GM23338 (cell line): ENCODE data around the gene SUSD4. TPM values are rescaled to one million over a fixed set of nuclear protein-coding genes. Genes with fewer than 3 reads are reported as not detected.

Experiments used
- ATAC-seq: fragments of 200-7000 bp; cut with Tn5 transposase; 3 replicates; pipeline ENCODE4 v1.9.1; 2020
- DNase-seq: peaks from one replicate; pipeline ENCODE4 v3.0.0-alpha.2; 2015; ENCODE audit warnings: low spot score
- H2AFZ ChIP-seq: fragments of 200-600 bp; sonication (generic); 2 replicates; pipeline ENCODE4 v1.8.0; 2016; ENCODE audit warnings: antibody characterized with exemption, mild to moderate bottlenecking, moderate library complexity
- H3F3A ChIP-seq: fragments of 200-600 bp; sonication (generic); replicated peaks from 2 replicates; pipeline ENCODE4 v1.8.0; 2017; ENCODE audit warnings: antibody characterized with exemption, mixed run types, low read depth
- H3K27ac ChIP-seq: fragments of 200-600 bp; sonication (generic); 2 replicates; pipeline ENCODE4 v1.6.1; 2016; ENCODE audit warnings: low read depth
- H3K27me3 ChIP-seq: fragments of 200-600 bp; sonication (generic); 2 replicates; pipeline ENCODE4 v1.8.0; 2016; ENCODE audit warnings: mild to moderate bottlenecking, mixed run types, moderate library complexity; ENCODE audit not compliant: insufficient read depth
- H3K36me3 ChIP-seq: fragments of 200-600 bp; sonication (generic); 2 replicates; pipeline ENCODE4 v1.8.0; 2016; ENCODE audit warnings: mild to moderate bottlenecking; ENCODE audit not compliant: insufficient read depth
- H3K4me1 ChIP-seq: fragments of 200-600 bp; sonication (generic); 2 replicates; pipeline ENCODE4 v1.8.0; 2016; ENCODE audit warnings: mild to moderate bottlenecking, moderate library complexity; ENCODE audit not compliant: insufficient read depth
- H3K4me2 ChIP-seq: fragments of 200-600 bp; sonication (generic); 2 replicates; pipeline ENCODE4 v1.7.1; 2017; ENCODE audit warnings: mixed run types
- H3K4me3 ChIP-seq: fragments of 200-600 bp; sonication (generic); 2 replicates; pipeline ENCODE4 v1.6.1; 2016; ENCODE audit warnings: mixed run types
- H3K79me2 ChIP-seq: fragments of 200-600 bp; sonication (generic); replicated peaks from 2 replicates; pipeline ENCODE4 v1.8.0; 2017; ENCODE audit warnings: mild to moderate bottlenecking; ENCODE audit not compliant: insufficient read depth
- H3K9me2 ChIP-seq: fragments of 200-600 bp; sonication (generic); 2 replicates; pipeline ENCODE4 v1.8.0; 2017; ENCODE audit not compliant: insufficient read depth
- H4K20me1 ChIP-seq: fragments of 200-600 bp; sonication (generic); replicated peaks from 2 replicates; pipeline ENCODE4 v1.8.0; 2017; ENCODE audit warnings: mild to moderate bottlenecking; ENCODE audit not compliant: insufficient read depth
- H3K27ac Mint-ChIP-seq: 2 replicates; pipeline ENCODE4 v1.8.0; 2020; ENCODE audit warnings: inconsistent platforms, mild to moderate bottlenecking, moderate library complexity, mixed read lengths
- H3K27me3 Mint-ChIP-seq: 3 replicates; pipeline ENCODE4 v1.8.0; 2022; ENCODE audit warnings: low read depth, mild to moderate bottlenecking, moderate library complexity, mixed read lengths, inconsistent platforms; ENCODE audit not compliant: insufficient read depth, poor library complexity
- H3K36me3 Mint-ChIP-seq: 3 replicates; pipeline ENCODE4 v1.8.0; 2021; ENCODE audit warnings: low read depth, mild to moderate bottlenecking, inconsistent platforms, moderate library complexity, mixed read lengths
- H3K4me1 Mint-ChIP-seq: 3 replicates; pipeline ENCODE4 v1.8.0; 2020; ENCODE audit warnings: mild to moderate bottlenecking, inconsistent platforms, mixed read lengths
- H3K4me3 Mint-ChIP-seq: 3 replicates; pipeline ENCODE4 v1.8.0; 2021; ENCODE audit warnings: moderate library complexity, mild to moderate bottlenecking, inconsistent platforms, mixed read lengths
- H3K9me3 Mint-ChIP-seq: 3 replicates; pipeline ENCODE4 v1.8.0; 2020; ENCODE audit warnings: moderate library complexity, mild to moderate bottlenecking, inconsistent platforms, mixed read lengths
- CREB1 ChIP-seq: fragments of 250-450 bp; sonication (Bioruptor Pico); IDR thresholded peaks from 2 replicates; pipeline ENCODE4 v1.5.0; 2020; ENCODE audit warnings: low read depth, mild to moderate bottlenecking, moderate library complexity
- EZH2 ChIP-seq: fragments of 200-600 bp; sonication (generic); IDR thresholded peaks from one replicate; pipeline ENCODE4 v1.8.0; 2017; ENCODE audit warnings: antibody characterized with exemption, mild to moderate bottlenecking, low read depth; ENCODE audit not compliant: unreplicated experiment
- EZH2phosphoT487 ChIP-seq: fragments of 200-600 bp; sonication (generic); IDR thresholded peaks from one replicate; pipeline ENCODE4 v1.8.1; 2018; ENCODE audit warnings: antibody characterized with exemption; ENCODE audit not compliant: unreplicated experiment
- JUNB ChIP-seq: IDR thresholded peaks from one replicate; pipeline ENCODE4 v1.6.1; 2016; ENCODE audit warnings: antibody characterized with exemption; ENCODE audit not compliant: unreplicated experiment
- NANOG ChIP-seq: IDR thresholded peaks from 2 replicates; pipeline ENCODE4 v1.6.1; 2016; ENCODE audit warnings: antibody characterized with exemption, borderline replicate concordance
- POLR2AphosphoS5 ChIP-seq: IDR thresholded peaks from 2 replicates; pipeline ENCODE4 v1.6.1; 2016; ENCODE audit warnings: antibody characterized with exemption, low read depth
- STAT1 ChIP-seq: IDR thresholded peaks from one replicate; pipeline ENCODE4 v1.6.1; 2016; ENCODE audit warnings: antibody characterized with exemption; ENCODE audit not compliant: unreplicated experiment
- ZNF114 ChIP-seq: fragments of 250-450 bp; sonication (Bioruptor Pico); IDR thresholded peaks from 2 replicates; pipeline ENCODE4 v1.5.0; 2020; ENCODE audit warnings: mild to moderate bottlenecking, moderate library complexity
- ZNF331 ChIP-seq: fragments of 250-450 bp; sonication (Bioruptor Pico); IDR thresholded peaks from 2 replicates; pipeline ENCODE4 v1.5.0; 2020; ENCODE audit warnings: low read depth, mild to moderate bottlenecking, moderate library complexity
- polyA plus RNA-seq: library from polyadenylated mRNA; unstranded; fragments of >200 nt; fragmentation: Nextera tagmentation; extraction: Ambion mirVana; gene quantifications from 2 replicates; pipeline ENCODE4 v1.2.1, GENCODE V29; 2016
- total RNA-seq: library from RNA; depleted of rRNA; stranded (reverse); fragments of >200 nt; shearing (Covaris generic); gene quantifications from 2 replicates; pipeline ENCODE4 v1.2.3, GENCODE V29; 2014
- TF ChIP-seq, protein P1 (sequence below): IDR thresholded peaks from 2 replicates; pipeline ENCODE4 v1.6.1; 2016; ENCODE audit warnings: antibody characterized with exemption
- TF ChIP-seq, protein P2 (sequence below), 2 experiments: fragments of 200-600 bp in 1 of 2; sonication (generic) in 1 of 2; conservative IDR thresholded peaks; 2 replicates each; pipeline versions ENCODE4 v1.5.1 to v1.6.1; 2016 to 2017; ENCODE audit warnings: antibody characterized with exemption in 2 of 2, low read depth in 2 of 2, mild to moderate bottlenecking in 2 of 2, moderate library complexity in 1 of 2
- TF ChIP-seq, protein P3 (sequence below): IDR thresholded peaks from one replicate; pipeline ENCODE4 v1.6.1; 2018; ENCODE audit warnings: antibody characterized with exemption; ENCODE audit not compliant: unreplicated experiment
- TF ChIP-seq, protein P4 (sequence below): fragments of 250-450 bp; sonication (Bioruptor Pico); IDR thresholded peaks from 2 replicates; pipeline ENCODE4 v1.5.0; 2020; ENCODE audit warnings: mild to moderate bottlenecking, moderate library complexity

Gene SUSD4
- total and polyA plus RNA-seq, 2 experiments from 2014 or later, result 2.3 to 3.6 TPM

DNA sequence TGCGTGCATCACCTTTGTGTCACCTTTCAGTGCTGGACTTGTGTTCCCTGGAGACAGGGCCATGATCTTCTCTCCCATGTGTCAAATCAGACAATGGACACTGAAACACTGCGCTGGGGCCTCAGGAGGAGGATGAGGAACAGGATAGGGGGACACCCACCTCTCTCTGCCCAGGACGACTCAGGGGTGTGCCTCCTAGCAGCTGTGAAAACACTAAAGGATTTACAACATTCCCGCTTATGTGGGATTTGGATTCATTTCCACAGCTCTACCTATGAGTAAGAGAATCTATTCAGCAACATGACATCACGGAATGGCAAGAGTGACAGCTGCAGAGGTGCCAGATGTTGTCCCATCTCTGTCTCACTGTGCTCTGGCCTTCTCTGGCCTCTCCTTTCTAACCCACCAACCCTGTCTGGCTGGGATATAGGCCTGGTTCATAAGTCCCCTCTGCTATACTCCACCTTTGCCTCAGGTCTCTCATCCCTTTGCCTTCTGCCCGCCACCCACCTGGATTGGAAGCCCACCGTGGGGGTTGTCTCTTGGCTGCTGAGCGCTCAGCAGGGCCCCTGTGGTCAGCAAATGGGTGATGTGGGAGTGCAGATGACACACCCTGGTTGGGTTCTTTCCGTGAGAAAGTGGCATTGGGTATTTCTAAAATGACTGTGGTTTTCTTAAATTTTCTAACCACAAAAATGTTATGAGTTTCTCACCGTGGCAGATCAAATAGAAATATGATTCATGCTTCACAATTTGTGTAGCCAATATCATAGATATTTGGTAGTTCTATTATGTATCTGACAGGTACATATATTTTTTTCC is 173.9 kb downstream of the SUSD4 start:
- Histone ChIP-seq H3K4me1 (no peaks in the 10 kb centered on the region), H4K20me1 (no peaks in the 10 kb centered on the region), H3F3A (no peaks in the 10 kb centered on the region), H2AFZ (no peak overlapping the region), H3K27me3 (no peaks in the 10 kb centered on the region), H3K9me2 (no peaks in the 10 kb centered on the region), H3K79me2 (no peaks in the 10 kb centered on the region), H3K36me3 (no peaks in the 10 kb centered on the region), H3K4me3 (no peak overlapping the region), H3K27ac (no peak overlapping the region), H3K4me2 (no peak overlapping the region)
- no peaks in the 10 kb centered on the region; the same call in 2 of the 3 replicates for H3K4me1 Mint-ChIP-seq
- H3K27me3 Mint-ChIP-seq, result peaks cover 2% of the 10 kb centered on the region
- ATAC-seq, result no peak
- DNase-seq, result no peak
- H3K4me3 Mint-ChIP-seq, result no peak overlapping the region
- no peaks in the 10 kb centered on the region for H3K36me3 Mint-ChIP-seq
- no peak overlapping the region for H3K27ac Mint-ChIP-seq
- H3K9me3 Mint-ChIP-seq, result no peaks in the 10 kb centered on the region
- TF ChIP-seq CREB1 (CRISPR knock-in tag) (no peak), ZNF114 (CRISPR knock-in tag) (no peak), ZNF331 (no peak), EZH2 (no peak), STAT1 (no peak), JUNB (no peak), EZH2phosphoT487 (no peak), NANOG (no peak), POLR2AphosphoS5 (no peak)
- TF ChIP-seq, protein P1, sequence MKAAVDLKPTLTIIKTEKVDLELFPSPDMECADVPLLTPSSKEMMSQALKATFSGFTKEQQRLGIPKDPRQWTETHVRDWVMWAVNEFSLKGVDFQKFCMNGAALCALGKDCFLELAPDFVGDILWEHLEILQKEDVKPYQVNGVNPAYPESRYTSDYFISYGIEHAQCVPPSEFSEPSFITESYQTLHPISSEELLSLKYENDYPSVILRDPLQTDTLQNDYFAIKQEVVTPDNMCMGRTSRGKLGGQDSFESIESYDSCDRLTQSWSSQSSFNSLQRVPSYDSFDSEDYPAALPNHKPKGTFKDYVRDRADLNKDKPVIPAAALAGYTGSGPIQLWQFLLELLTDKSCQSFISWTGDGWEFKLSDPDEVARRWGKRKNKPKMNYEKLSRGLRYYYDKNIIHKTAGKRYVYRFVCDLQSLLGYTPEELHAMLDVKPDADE, result no peak
- TF ChIP-seq, protein P2, sequence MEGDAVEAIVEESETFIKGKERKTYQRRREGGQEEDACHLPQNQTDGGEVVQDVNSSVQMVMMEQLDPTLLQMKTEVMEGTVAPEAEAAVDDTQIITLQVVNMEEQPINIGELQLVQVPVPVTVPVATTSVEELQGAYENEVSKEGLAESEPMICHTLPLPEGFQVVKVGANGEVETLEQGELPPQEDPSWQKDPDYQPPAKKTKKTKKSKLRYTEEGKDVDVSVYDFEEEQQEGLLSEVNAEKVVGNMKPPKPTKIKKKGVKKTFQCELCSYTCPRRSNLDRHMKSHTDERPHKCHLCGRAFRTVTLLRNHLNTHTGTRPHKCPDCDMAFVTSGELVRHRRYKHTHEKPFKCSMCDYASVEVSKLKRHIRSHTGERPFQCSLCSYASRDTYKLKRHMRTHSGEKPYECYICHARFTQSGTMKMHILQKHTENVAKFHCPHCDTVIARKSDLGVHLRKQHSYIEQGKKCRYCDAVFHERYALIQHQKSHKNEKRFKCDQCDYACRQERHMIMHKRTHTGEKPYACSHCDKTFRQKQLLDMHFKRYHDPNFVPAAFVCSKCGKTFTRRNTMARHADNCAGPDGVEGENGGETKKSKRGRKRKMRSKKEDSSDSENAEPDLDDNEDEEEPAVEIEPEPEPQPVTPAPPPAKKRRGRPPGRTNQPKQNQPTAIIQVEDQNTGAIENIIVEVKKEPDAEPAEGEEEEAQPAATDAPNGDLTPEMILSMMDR (conservative IDR thresholded peaks at IDR 0.05; ENCODE audit: low read depth in 2 of 2), result no peak
- TF ChIP-seq, protein P3, sequence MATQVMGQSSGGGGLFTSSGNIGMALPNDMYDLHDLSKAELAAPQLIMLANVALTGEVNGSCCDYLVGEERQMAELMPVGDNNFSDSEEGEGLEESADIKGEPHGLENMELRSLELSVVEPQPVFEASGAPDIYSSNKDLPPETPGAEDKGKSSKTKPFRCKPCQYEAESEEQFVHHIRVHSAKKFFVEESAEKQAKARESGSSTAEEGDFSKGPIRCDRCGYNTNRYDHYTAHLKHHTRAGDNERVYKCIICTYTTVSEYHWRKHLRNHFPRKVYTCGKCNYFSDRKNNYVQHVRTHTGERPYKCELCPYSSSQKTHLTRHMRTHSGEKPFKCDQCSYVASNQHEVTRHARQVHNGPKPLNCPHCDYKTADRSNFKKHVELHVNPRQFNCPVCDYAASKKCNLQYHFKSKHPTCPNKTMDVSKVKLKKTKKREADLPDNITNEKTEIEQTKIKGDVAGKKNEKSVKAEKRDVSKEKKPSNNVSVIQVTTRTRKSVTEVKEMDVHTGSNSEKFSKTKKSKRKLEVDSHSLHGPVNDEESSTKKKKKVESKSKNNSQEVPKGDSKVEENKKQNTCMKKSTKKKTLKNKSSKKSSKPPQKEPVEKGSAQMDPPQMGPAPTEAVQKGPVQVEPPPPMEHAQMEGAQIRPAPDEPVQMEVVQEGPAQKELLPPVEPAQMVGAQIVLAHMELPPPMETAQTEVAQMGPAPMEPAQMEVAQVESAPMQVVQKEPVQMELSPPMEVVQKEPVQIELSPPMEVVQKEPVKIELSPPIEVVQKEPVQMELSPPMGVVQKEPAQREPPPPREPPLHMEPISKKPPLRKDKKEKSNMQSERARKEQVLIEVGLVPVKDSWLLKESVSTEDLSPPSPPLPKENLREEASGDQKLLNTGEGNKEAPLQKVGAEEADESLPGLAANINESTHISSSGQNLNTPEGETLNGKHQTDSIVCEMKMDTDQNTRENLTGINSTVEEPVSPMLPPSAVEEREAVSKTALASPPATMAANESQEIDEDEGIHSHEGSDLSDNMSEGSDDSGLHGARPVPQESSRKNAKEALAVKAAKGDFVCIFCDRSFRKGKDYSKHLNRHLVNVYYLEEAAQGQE, result no peak
- TF ChIP-seq, protein P4, sequence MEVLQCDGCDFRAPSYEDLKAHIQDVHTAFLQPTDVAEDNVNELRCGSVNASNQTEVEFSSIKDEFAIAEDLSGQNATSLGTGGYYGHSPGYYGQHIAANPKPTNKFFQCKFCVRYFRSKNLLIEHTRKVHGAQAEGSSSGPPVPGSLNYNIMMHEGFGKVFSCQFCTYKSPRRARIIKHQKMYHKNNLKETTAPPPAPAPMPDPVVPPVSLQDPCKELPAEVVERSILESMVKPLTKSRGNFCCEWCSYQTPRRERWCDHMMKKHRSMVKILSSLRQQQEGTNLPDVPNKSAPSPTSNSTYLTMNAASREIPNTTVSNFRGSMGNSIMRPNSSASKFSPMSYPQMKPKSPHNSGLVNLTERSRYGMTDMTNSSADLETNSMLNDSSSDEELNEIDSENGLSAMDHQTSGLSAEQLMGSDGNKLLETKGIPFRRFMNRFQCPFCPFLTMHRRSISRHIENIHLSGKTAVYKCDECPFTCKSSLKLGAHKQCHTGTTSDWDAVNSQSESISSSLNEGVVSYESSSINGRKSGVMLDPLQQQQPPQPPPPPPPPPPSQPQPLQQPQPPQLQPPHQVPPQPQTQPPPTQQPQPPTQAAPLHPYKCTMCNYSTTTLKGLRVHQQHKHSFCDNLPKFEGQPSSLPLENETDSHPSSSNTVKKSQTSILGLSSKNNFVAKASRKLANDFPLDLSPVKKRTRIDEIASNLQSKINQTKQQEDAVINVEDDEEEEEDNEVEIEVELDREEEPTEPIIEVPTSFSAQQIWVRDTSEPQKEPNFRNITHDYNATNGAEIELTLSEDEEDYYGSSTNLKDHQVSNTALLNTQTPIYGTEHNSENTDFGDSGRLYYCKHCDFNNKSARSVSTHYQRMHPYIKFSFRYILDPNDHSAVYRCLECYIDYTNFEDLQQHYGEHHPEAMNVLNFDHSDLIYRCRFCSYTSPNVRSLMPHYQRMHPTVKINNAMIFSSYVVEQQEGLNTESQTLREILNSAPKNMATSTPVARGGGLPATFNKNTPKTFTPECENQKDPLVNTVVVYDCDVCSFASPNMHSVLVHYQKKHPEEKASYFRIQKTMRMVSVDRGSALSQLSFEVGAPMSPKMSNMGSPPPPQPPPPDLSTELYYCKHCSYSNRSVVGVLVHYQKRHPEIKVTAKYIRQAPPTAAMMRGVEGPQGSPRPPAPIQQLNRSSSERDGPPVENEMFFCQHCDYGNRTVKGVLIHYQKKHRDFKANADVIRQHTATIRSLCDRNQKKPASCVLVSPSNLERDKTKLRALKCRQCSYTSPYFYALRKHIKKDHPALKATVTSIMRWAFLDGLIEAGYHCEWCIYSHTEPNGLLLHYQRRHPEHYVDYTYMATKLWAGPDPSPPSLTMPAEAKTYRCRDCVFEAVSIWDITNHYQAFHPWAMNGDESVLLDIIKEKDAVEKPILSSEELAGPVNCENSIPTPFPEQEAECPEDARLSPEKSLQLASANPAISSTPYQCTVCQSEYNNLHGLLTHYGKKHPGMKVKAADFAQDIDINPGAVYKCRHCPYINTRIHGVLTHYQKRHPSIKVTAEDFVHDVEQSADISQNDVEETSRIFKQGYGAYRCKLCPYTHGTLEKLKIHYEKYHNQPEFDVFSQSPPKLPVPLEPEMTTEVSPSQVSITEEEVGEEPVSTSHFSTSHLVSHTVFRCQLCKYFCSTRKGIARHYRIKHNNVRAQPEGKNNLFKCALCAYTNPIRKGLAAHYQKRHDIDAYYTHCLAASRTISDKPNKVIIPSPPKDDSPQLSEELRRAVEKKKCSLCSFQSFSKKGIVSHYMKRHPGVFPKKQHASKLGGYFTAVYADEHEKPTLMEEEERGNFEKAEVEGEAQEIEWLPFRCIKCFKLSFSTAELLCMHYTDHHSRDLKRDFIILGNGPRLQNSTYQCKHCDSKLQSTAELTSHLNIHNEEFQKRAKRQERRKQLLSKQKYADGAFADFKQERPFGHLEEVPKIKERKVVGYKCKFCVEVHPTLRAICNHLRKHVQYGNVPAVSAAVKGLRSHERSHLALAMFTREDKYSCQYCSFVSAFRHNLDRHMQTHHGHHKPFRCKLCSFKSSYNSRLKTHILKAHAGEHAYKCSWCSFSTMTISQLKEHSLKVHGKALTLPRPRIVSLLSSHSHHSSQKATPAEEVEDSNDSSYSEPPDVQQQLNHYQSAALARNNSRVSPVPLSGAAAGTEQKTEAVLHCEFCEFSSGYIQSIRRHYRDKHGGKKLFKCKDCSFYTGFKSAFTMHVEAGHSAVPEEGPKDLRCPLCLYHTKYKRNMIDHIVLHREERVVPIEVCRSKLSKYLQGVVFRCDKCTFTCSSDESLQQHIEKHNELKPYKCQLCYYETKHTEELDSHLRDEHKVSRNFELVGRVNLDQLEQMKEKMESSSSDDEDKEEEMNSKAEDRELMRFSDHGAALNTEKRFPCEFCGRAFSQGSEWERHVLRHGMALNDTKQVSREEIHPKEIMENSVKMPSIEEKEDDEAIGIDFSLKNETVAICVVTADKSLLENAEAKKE (CRISPR knock-in tag), result no peak
